Measurements from ENCODE around the gene SHC2. TPM values are rescaled to one million over a fixed set of nuclear protein-coding genes. Genes with fewer than 3 reads are reported as not detected.

The SHC2 gene
- polyA plus RNA-seq, 1 donor (not counting 4 experiments of a cell fraction or from before 2014, with no cell fraction given) = 2.5 TPM

DNA sequence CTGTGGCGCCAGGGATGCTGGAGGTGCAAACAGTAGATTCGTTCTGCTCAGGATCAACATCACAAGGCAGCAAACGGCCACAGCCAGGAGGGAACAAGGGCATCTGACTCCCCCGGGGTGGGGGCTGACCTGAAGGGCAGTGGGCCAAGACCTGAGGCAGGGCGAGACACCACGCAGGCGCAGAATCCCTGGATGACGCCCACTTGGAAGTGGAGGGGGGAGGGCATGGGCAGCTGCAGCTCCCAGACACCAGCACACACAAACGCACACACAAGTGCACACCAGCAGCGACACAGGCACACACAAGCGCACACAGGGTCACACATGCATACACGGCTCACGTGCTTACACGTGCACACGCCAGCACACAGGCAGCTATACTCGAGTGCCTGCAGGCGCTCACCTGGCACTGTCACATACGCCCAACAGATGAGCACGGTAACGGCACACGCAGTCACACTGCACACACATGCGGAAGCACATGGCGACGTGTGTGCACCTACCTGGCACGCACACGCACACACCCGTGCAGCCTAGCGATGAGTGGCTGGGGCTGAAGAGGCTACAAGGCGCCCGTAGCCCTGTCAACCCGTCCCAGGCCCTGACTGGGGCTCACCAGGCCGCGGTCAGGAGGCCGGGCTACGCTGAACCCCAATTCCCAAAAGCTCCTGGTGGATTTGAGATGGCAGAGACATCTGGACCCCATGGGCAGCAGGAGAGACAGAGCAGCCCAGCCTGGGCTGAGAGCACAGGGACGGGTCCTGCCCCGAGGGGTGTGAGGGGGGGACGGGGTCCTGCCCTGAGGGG is 57.4 kb downstream of the SHC2 start:
- Histone ChIP-seq H2AFZ (ENCODE audit: control insufficient read depth, low read length) (no peak overlapping the region), H3K27me3 (ENCODE audit: control insufficient read depth, extremely low read depth, insufficient read depth, low read length) (peaks cover 6% of the 10 kb centered on the region), H3K9me1 (ENCODE audit: control insufficient read depth, extremely low read depth, insufficient read depth, low read length) (no peaks in the 10 kb centered on the region), H4K20me1 (ENCODE audit: control insufficient read depth, extremely low read depth, insufficient read depth, low read length) (no peaks in the 10 kb centered on the region), H3K9ac (ENCODE audit: control insufficient read depth, extremely low read depth, insufficient read depth, low read length) (no peak overlapping the region), H3K27ac (ENCODE audit: control insufficient read depth, insufficient read depth, low read length) (no peak overlapping the region), H3K4me2 (ENCODE audit: control insufficient read depth, extremely low read depth, insufficient read depth, low read depth, low read length) (no peak overlapping the region), H3K9me3 (ENCODE audit: control insufficient read depth, low read depth, low read length) (no peaks in the 10 kb centered on the region), H3K79me2 (ENCODE audit: control insufficient read depth, insufficient read depth, low read length) (no peaks in the 10 kb centered on the region), H3K4me3 (ENCODE audit: control insufficient read depth in 2 of 3, extremely low read depth in 1 of 3, insufficient read depth in 2 of 3, low read depth in 1 of 3, low read length in 3 of 3) (no peak overlapping the region), H3K4me1 (ENCODE audit: control insufficient read depth, extremely low read depth, insufficient read depth, low read length) (no peaks in the 10 kb centered on the region), H3K36me3 (ENCODE audit: control insufficient read depth in 2 of 2, extremely low read depth in 1 of 2, insufficient read depth in 2 of 2, low read length in 2 of 2) (no peaks in the 10 kb centered on the region)
- FAIRE-seq = no peak
- DNase-seq (ENCODE audit: low read depth, low spot score) = no peak
- dilution Hi-C loops (cut with MboI; ENCODE audit: extremely low pct_ligation_motif_present, low sequenced_read_pairs) = no loop called here
- no peak for TF ChIP-seq EZH2 (IDR thresholded peaks at IDR 0.05; ENCODE audit: low read length)
- TF ChIP-seq, protein P1, sequence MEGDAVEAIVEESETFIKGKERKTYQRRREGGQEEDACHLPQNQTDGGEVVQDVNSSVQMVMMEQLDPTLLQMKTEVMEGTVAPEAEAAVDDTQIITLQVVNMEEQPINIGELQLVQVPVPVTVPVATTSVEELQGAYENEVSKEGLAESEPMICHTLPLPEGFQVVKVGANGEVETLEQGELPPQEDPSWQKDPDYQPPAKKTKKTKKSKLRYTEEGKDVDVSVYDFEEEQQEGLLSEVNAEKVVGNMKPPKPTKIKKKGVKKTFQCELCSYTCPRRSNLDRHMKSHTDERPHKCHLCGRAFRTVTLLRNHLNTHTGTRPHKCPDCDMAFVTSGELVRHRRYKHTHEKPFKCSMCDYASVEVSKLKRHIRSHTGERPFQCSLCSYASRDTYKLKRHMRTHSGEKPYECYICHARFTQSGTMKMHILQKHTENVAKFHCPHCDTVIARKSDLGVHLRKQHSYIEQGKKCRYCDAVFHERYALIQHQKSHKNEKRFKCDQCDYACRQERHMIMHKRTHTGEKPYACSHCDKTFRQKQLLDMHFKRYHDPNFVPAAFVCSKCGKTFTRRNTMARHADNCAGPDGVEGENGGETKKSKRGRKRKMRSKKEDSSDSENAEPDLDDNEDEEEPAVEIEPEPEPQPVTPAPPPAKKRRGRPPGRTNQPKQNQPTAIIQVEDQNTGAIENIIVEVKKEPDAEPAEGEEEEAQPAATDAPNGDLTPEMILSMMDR (optimal IDR thresholded peaks at IDR 0.05 in 1 of 3, IDR thresholded peaks at IDR 0.05 in 1 of 3, conservative IDR thresholded peaks at IDR 0.05 in 1 of 3; ENCODE audit: extremely low read depth in 1 of 3, insufficient read depth in 2 of 3, low read length in 3 of 3) = no peak

DNA sequence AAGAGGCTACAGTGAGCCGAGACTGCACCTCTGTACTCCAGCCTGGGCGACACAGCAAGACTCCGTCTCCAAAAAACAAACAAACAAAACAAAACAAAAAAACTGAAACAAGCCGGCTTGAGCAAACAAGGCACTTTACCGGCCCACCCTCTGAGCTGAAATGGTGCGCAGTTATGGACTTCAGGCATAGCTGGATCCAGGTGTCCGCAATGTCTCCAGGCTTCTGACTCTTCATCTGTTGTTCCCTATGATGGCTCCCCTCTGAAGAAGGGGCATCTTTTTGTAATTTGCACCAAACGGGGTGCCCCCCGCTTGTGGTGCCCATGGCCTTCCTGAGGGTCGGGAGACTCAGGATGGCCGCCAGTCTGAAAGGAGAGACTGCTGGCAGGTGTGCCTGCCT is 58.0 kb downstream of the SHC2 start:
- peaks cover 3% of the 10 kb centered on the region for H3K27me3 ChIP-seq (ENCODE audit: control insufficient read depth, extremely low read depth, insufficient read depth, low read length)
- H3K9me3 ChIP-seq (ENCODE audit: control insufficient read depth, low read depth, low read length) = no peaks in the 10 kb centered on the region
- no peak overlapping the region for H3K27ac ChIP-seq (ENCODE audit: control insufficient read depth, insufficient read depth, low read length)
- no peaks in the 10 kb centered on the region for H3K9me1 ChIP-seq (ENCODE audit: control insufficient read depth, extremely low read depth, insufficient read depth, low read length)
- dilution Hi-C loops (cut with MboI; ENCODE audit: extremely low pct_ligation_motif_present, low sequenced_read_pairs) = no loop called here
- no peaks in the 10 kb centered on the region for H3K4me1 ChIP-seq (ENCODE audit: control insufficient read depth, extremely low read depth, insufficient read depth, low read length)
- no peaks in the 10 kb centered on the region for H3K36me3 ChIP-seq (ENCODE audit: control insufficient read depth in 2 of 2, extremely low read depth in 1 of 2, insufficient read depth in 2 of 2, low read length in 2 of 2)
- H3K4me3 ChIP-seq (ENCODE audit: control insufficient read depth in 2 of 3, extremely low read depth in 1 of 3, insufficient read depth in 2 of 3, low read depth in 1 of 3, low read length in 3 of 3) = no peak overlapping the region
- no peaks in the 10 kb centered on the region for H3K79me2 ChIP-seq (ENCODE audit: control insufficient read depth, insufficient read depth, low read length)
- FAIRE-seq (no peak), DNase-seq (ENCODE audit: low read depth, low spot score) (no peak)
- no peak overlapping the region for H2AFZ ChIP-seq (ENCODE audit: control insufficient read depth, low read length)
- TF ChIP-seq, protein P1 (optimal IDR thresholded peaks at IDR 0.05 in 1 of 3, IDR thresholded peaks at IDR 0.05 in 1 of 3, conservative IDR thresholded peaks at IDR 0.05 in 1 of 3; ENCODE audit: extremely low read depth in 1 of 3, insufficient read depth in 2 of 3, low read length in 3 of 3) = no peak
- TF ChIP-seq EZH2 (IDR thresholded peaks at IDR 0.05; ENCODE audit: low read length) = no peak
- H4K20me1 ChIP-seq (ENCODE audit: control insufficient read depth, extremely low read depth, insufficient read depth, low read length) = no peaks in the 10 kb centered on the region
- no peak overlapping the region for H3K4me2 ChIP-seq (ENCODE audit: control insufficient read depth, extremely low read depth, insufficient read depth, low read depth, low read length)
- H3K9ac ChIP-seq (ENCODE audit: control insufficient read depth, extremely low read depth, insufficient read depth, low read length) = no peak overlapping the region
